UCSD-AML1 (cell line): Measurements from ENCODE around the gene THSD7B.
"Not testable (repeated sequence)": the region's sequence is repeated elsewhere in the genome, so short reads cannot be mapped to it uniquely, and the experiment has no call there.

Experiments used
- DNase-seq: peaks from one replicate; lab custom pipeline; 2025; ENCODE audit not compliant: unreplicated experiment; lab: John Stamatoyannopoulos, UW

The THSD7B gene

GRCh38 chr2:137250401-137250800, 485.1 kb downstream of the THSD7B start:
- no peak for DNase-seq

GRCh38 chr2:137251045-137251444, 485.7 kb downstream of the THSD7B start:
- DNase-seq, result no peak

GRCh38 chr2:137252934-137253333, 487.6 kb downstream of the THSD7B start:
- no peak for DNase-seq

DNA sequence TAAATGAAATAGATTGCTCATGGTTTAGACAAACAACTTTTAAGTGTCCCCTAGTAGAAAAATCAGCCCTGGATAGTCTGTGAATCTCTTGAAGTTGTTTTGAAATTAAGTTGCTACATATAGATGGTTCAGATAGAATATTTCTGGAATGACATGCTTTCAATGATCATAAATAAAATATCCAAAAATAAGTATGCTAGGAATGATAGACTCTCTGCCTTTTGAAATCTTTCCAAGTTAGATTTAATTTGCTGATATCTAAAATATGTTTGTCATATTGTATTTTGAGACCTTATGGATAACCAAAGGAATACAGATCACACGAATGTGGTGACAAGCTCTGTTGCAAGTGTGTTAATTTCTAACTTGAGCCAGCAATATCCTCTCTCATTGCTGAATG, 488.7 kb downstream of the THSD7B start:
- no peak for DNase-seq

DNA sequence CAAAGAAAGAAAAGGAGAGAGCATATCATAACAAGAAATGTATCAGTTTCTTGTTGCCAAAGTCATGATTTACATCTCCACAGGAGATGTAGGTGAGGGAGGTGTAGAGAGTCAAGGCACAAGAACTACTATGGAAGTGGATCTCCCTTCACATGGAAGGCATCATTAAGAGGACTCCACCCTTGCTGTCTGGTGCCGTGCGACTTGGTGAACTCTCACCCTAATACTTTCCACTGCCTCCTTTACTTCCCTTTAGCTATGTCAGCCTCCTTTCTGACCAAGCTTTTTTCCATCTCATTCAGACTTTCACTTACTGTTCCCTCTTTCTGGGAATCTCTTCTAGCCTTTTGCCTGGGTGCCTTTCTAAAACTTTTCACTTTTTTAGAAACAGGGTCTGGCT, 490.0 kb downstream of the THSD7B start:
- no peak for DNase-seq

- DNase-seq, result no peak
Observed at GRCh38 chr2:137255990-137256389, 490.6 kb downstream of the THSD7B start.

DNA sequence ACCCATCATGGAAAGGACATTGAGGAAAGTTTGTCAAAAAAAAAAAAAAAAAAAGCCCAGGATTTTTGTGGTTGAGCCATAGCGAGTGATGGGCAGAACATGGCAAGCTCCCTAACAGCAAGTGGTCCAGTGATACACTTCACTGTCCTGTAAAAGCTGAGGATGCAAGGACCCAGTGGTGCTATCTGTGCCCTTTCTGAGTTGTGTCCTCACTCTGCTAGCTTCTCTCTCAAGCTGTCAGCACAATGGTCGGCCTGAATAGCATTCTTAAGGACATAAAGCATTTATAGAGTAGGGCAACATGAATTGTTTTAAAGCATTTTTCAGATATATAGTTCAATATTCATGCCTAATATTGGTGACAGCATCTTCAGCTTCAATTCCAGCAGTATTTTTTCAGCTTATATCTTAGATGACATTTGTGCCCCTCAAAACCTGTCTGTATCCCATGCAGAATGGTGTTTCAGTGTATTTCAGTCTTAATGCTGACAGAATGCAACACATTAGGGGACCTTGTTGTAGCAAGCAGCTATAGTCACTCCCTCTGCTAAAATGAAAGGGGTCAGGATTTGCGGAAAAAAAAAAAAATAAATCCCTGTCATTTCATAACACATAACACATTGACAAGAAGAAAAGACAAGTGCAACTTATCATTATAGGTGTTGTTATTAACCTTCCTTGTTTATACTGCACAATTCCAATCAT, 496.7 kb downstream of the THSD7B start:
- DNase-seq, result no peak

DNA sequence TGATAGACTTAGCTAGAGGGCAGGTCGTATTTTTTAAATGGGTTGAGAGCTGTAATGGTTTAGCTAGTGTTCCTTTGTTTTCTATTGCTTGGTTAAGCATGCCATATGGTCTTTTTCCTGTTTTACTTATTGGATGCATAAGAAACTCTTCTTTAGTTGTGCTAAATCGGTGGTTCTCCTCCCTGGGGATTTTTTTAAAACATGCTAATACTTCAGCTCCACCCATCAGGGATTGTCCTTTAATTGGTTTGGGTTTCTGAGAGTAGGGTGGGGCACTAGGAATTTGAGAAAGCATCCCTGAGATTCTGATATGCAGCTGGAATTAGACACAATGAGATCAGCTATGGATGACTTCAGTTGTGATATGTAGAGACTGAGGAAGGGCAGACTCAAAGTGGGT, 497.2 kb downstream of the THSD7B start:
- DNase-seq, result no peak

DNA sequence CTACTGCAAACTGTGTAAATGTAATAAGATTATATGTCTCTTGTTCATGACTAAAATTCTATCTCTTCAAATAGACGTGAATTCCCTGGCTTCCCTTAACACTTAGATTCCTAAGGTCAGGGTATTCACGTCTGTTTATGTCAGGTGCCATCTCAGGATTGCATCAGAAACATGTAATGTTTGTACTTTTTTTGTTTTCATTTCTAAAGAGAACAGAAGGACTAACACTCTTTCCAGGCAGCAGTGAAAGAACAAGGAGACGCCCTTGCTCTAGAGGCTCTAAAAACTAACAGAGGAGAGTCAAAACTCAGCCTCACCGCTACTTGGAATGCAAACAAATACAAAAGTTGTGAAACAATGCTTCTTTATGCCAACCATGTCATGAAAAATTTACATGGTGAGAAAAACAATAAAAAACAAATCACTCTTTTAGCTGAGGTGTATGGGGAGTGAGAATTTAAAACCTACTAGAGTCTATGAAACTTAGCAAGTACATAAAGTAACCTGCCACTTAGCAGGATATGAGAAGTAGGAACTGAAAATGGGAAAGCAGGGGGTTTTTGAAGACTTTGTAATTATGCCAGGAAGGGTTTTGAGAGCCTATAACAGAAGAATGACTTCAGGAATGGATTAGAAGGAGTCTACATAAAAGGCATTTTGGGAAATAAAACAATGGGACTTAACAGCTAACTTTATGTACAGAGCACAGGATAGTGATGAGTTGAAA, 522.7 kb downstream of the THSD7B start:
- no peak for DNase-seq

DNA sequence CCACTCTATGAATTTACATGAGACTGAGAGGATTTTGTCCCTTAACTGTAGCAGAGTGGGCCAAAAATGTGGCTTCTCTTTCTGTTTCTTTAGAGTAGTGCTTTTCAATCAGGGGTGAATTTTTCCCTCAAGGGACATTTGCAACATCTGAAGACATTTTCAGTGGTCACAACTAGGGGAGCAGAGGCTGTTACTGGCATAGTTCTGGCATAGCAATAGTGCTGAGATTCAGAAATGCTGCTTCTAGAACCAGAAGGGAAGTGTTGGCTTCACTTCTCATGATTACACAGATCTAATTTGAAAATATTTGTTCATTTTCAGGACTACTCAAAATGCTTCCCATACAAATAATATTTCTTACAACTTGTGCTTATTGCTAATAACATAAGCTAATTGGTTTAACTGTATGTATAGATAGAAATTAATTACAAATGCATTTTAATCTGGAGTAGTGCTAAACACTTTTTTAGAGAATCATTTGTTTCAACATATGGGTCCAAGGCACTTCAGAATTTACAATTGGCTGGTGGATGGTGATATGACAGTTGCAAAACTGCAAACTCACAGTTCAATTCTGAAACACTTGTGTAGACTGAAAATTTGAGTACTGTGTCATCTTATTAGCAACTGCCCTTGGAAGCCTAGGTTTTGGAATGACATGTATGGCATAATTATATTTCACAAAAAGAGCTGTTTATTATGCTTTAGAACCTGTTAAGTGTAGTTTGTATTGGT, 526.7 kb downstream of the THSD7B start:
- DNase-seq, result no peak

DNA sequence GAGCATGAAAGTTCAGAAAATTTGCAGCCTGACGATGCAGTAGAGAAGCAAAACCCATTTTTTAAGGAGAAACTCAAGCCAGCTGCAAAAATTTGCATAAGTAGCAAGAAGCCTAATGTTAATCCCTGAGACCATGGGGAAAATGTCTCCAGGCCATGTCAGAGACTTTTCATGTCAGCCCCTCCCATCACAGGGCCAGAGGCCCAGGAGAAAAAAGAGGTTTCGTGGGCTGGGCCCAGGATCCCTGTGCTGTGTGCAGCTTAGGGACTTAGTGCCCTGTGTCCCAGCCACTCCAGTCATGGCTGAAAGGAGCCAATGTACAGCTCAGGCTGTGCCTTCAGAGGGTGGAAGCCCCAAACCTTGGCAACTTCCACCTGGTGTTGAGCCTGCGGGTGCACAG, 533.0 kb downstream of the THSD7B start:
- no peak for DNase-seq

GRCh38 chr2:137300987-137301386, 535.6 kb downstream of the THSD7B start:
- DNase-seq, result no peak

- DNase-seq, result no peak
Observed at GRCh38 chr2:137302957-137303356, 537.6 kb downstream of the THSD7B start.

DNA sequence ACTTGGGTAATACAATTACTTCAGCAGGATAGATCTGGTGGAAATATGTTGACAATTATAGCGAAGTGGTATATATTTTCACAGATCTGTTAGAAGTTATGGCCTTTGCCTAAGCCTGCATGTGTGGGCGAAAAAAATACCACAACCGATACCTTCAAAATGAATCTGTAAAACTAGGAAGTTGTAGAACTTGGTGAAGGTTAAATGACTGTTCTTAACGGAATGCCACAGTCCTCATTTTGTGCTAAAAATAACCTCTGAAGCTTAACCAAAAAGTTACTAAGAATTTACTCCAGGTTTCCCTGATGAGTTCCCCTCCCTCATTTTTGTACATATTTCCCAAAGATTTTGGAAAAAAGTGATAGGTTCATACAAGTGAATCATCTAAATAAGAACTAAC, 550.7 kb downstream of the THSD7B start:
- DNase-seq, result no peak

- no peak for DNase-seq
Observed at GRCh38 chr2:137321566-137321965, 556.2 kb downstream of the THSD7B start.

GRCh38 chr2:137331562-137331961, 566.2 kb downstream of the THSD7B start:
- not testable (repeated sequence) for DNase-seq

GRCh38 chr2:137333386-137334165, 568.2 kb downstream of the THSD7B start:
- no peak for DNase-seq

- DNase-seq, result no peak
Observed at GRCh38 chr2:137336067-137336466, 570.7 kb downstream of the THSD7B start.

- no peak for DNase-seq
Observed at GRCh38 chr2:137339051-137339450, 573.7 kb downstream of the THSD7B start.

DNA sequence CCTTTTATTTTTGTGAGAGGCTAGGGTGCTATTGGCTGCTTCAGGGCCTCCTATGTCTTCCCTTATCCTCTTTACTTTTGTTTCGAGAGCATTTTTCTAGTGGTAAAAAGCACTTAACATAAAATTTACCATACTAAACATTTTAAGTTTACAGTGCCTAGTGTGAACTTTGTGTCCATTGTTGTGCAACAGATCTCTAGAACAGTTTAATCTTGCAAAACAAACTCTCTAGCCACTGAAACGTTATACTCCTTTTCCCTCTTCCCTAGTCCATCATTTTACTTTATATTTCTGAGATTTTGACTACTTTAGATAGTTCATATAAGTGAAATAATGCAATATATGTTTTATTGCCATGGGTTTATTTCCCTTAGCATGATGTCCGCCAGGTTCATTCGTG, 580.6 kb downstream of the THSD7B start:
- DNase-seq, result no peak

DNA sequence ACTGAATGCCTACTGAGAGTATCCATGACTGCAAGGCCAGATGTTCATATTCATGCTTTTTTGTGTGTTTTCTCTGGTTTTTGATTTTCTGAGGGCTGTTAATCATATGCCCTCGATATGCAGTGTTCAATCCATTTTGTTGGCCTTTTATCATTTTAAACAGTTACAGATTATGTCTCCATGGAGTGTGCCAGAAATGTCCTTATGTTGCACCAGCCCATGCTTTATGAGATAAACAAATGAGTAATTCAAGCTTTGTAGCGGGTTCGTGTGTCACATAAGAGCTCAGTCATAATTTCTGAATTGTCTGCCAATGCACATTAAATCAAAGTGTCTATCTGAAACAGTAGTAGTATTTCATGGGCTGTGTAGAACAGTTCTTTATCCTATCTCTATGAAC, 583.0 kb downstream of the THSD7B start:
- DNase-seq, result no peak
